Astrocyte (in vitro differentiated cells and primary cell): ENCODE data around the gene PXK.

ENCODE experiments used
- EZH2 ChIP-seq: IDR thresholded peaks from 2 replicates; pipeline ENCODE4 v1.6.1; 2012; ENCODE audit warnings: mild to moderate bottlenecking, low read length, inconsistent platforms; ENCODE audit not compliant: insufficient read depth
- TF ChIP-seq, protein P1 (sequence below): IDR thresholded peaks from 2 replicates; pipeline ENCODE4 v1.5.1; 2011; ENCODE audit warnings: low read depth, mild to moderate bottlenecking, inconsistent platforms, low read length, moderate library complexity; ENCODE audit not compliant: insufficient read depth

DNA sequence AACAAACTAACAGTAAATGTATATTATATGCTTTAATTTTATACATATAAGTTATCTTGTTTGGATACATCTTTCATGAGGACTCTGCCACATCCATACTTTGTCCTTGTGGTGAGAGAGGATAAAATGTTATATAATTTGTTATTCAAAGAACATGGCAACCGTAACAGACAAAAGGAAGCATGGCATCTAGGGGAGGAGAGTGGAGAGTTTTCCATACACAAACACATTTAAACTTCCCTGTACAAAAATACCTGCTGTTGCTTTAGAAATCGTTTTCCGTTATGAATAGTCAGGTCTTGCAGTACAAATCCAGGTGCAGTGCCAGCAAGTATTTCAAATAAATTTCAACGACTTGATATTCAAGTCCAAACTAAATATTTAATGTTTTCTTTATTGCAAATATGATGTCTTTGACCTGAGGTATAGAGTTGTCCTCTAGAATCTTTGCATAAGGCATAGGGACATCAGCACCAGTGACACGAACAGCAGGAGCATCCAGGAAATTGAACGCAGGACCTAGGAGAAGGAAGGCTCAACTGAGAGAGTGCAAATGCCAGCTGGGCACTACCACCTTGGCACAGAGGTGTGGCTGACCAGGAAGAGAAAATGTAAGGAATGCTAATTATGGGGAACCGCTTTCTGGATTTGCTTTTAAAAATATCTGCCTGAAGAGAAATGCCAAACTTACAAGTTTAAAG, 95.1 kb downstream of the PXK start:
- TF ChIP-seq, protein P1, sequence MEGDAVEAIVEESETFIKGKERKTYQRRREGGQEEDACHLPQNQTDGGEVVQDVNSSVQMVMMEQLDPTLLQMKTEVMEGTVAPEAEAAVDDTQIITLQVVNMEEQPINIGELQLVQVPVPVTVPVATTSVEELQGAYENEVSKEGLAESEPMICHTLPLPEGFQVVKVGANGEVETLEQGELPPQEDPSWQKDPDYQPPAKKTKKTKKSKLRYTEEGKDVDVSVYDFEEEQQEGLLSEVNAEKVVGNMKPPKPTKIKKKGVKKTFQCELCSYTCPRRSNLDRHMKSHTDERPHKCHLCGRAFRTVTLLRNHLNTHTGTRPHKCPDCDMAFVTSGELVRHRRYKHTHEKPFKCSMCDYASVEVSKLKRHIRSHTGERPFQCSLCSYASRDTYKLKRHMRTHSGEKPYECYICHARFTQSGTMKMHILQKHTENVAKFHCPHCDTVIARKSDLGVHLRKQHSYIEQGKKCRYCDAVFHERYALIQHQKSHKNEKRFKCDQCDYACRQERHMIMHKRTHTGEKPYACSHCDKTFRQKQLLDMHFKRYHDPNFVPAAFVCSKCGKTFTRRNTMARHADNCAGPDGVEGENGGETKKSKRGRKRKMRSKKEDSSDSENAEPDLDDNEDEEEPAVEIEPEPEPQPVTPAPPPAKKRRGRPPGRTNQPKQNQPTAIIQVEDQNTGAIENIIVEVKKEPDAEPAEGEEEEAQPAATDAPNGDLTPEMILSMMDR: no peak
- TF ChIP-seq EZH2: no peak
